ENCODE measurements around the gene TUBD1.
"Not testable (repeated sequence)": the region's sequence is repeated elsewhere in the genome, so short reads cannot be mapped to it uniquely, and the experiment has no call there.

- TF ChIP-seq CTCF (conservative IDR thresholded peaks at IDR 0.05; ENCODE audit: low read depth, low read length); EZH2 (IDR thresholded peaks at IDR 0.05; ENCODE audit: borderline replicate concordance, low read depth, low read length, poor library complexity, severe bottlenecking): not testable (repeated sequence)
These were observed 38.6 kb downstream of the TUBD1 start for GRCh38 chr17:59853919-59854729.

All from A673 (cell line).